GM12878 (cell line): ENCODE results near the gene PGLYRP3. TPM values are rescaled to one million over a fixed set of nuclear protein-coding genes. Genes with fewer than 3 reads are reported as not detected.

Experiments used
- ATAC-seq: fragments of 200-7000 bp; cut with Tn5 transposase; 3 replicates; pipeline ENCODE4 v1.9.1; 2020; ENCODE audit warnings: mild to moderate bottlenecking, moderate library complexity
- BruUV-seq: library from RNA; stranded (reverse); fragments of 400-500 nt; replicated peaks from 2 replicates; lab custom pipeline; 2021; lab: Mats Ljungman, UMichigan
- CTCF ChIA-PET: fragments of 300-600 bp; sonication (Branson Sonifier 250); formaldehyde crosslinking; extraction: SDS; loops from one replicate; lab custom pipeline; 2021; ENCODE audit warnings: inconsistent platforms; lab: Yijun Ruan, JAX
- POLR2A ChIA-PET: fragments of 350-600 bp; formaldehyde crosslinking; extraction: SDS; loops from one replicate; lab custom pipeline; 2021; ENCODE audit warnings: inconsistent platforms; lab: Charles Lee
- RAD21 ChIA-PET: fragments of 300-600 bp; sonication (Branson Sonifier 250); formaldehyde crosslinking; loops from one replicate; lab custom pipeline; 2023; ENCODE audit warnings: antibody characterized with exemption; ENCODE audit not compliant: unreplicated experiment; lab: Charles Lee
- SMC1A ChIA-PET: fragments of 300-600 bp; sonication (Branson Sonifier 250); formaldehyde crosslinking; loops from one replicate; lab custom pipeline; 2023; ENCODE audit not compliant: unreplicated experiment, uncharacterized antibody; lab: Charles Lee
- DNase-seq: peaks from one replicate; pipeline ENCODE4 v3.0.0-alpha.2; 2011; ENCODE audit warnings: low read depth, low spot score
- FAIRE-seq: peaks from 3 replicates; lab custom pipeline; 2011; peaks lifted over from hg19 to GRCh38; lab: Jason Lieb, UNC
- H2AFZ ChIP-seq: 2 replicates; pipeline ENCODE4 v1.6.0; 2011; ENCODE audit warnings: low read depth, low read length, control low read depth; ENCODE audit not compliant: control insufficient read depth
- H3K27ac ChIP-seq: 2 replicates; pipeline ENCODE4 v1.5.1; 2011; ENCODE audit warnings: control low read depth; ENCODE audit not compliant: control insufficient read depth, insufficient read depth
- H3K27me3 ChIP-seq, 2 experiments: replicated peaks in 1 of 2; 2 replicates each; pipeline versions ENCODE4 v1.6.0 to v1.6.1; 2011; ENCODE audit warnings: low read length in 1 of 2; ENCODE audit not compliant: control insufficient read depth in 2 of 2, insufficient read depth in 2 of 2
- H3K36me3 ChIP-seq, 2 experiments: 2 replicates each; pipeline ENCODE4 v1.5.1; 2011; ENCODE audit warnings: low read length in 1 of 2; ENCODE audit not compliant: control insufficient read depth in 2 of 2, insufficient read depth in 2 of 2
- H3K4me1 ChIP-seq: 2 replicates; pipeline ENCODE4 v1.6.1; 2011; ENCODE audit warnings: mild to moderate bottlenecking, low read length, moderate library complexity, mixed read lengths; ENCODE audit not compliant: control insufficient read depth, insufficient read depth
- H3K4me2 ChIP-seq: 2 replicates; pipeline ENCODE4 v1.6.0; 2011; ENCODE audit warnings: control low read depth; ENCODE audit not compliant: control insufficient read depth, insufficient read depth
- H3K4me3 ChIP-seq: fragments of 200-600 bp; sonication (generic); 2 replicates; pipeline ENCODE4 v1.5.1; 2016
- H3K79me2 ChIP-seq: 2 replicates; pipeline ENCODE4 v1.6.0; 2011; ENCODE audit warnings: low read length; ENCODE audit not compliant: control insufficient read depth, insufficient read depth
- H3K9ac ChIP-seq: 2 replicates; pipeline ENCODE4 v1.8.0; 2011; ENCODE audit warnings: low read length, control low read depth, mixed read lengths; ENCODE audit not compliant: control insufficient read depth, insufficient read depth
- H3K9me3 ChIP-seq: replicated peaks from 3 replicates; pipeline ENCODE4 v1.5.1; 2011; ENCODE audit warnings: mild to moderate bottlenecking, low read length; ENCODE audit not compliant: control insufficient read depth, insufficient read depth
- H4K20me1 ChIP-seq: 2 replicates; pipeline ENCODE4 v1.6.0; 2011; ENCODE audit not compliant: control insufficient read depth, insufficient read depth
- ATF2 ChIP-seq: IDR thresholded peaks from 2 replicates; pipeline ENCODE4 v1.6.1; 2012; ENCODE audit warnings: low read length, inconsistent platforms
- HDAC6 ChIP-seq: fragments of 200-600 bp; sonication (generic); IDR thresholded peaks from one replicate; pipeline ENCODE4 v1.8.0; 2017; ENCODE audit warnings: antibody characterized with exemption; ENCODE audit not compliant: unreplicated experiment
- KDM1A ChIP-seq: fragments of 200-600 bp; sonication (generic); IDR thresholded peaks from 2 replicates; pipeline ENCODE4 v1.6.1; 2016; ENCODE audit warnings: borderline replicate concordance
- PBX3 ChIP-seq: IDR thresholded peaks from 2 replicates; pipeline ENCODE4 v1.6.1; 2011; ENCODE audit warnings: mild to moderate bottlenecking, low read depth, low read length, moderate library complexity; ENCODE audit not compliant: insufficient replicate concordance
- POLR2AphosphoS2 ChIP-seq: IDR thresholded peaks from 2 replicates; pipeline ENCODE4 v1.6.1; 2011; ENCODE audit warnings: low read depth, mild to moderate bottlenecking, low read length, improper control_type of control experiment, moderate library complexity
- RELB ChIP-seq: fragments of 450-650 bp; IDR thresholded peaks from 2 replicates; pipeline ENCODE4 v1.6.1; 2017; ENCODE audit warnings: low read depth, mild to moderate bottlenecking, moderate library complexity
- REST ChIP-seq: IDR thresholded peaks from 2 replicates; pipeline ENCODE4 v1.6.1; 2012; ENCODE audit warnings: mild to moderate bottlenecking, low read depth, low read length
- SMAD1 ChIP-seq: fragments of 450-650 bp; IDR thresholded peaks from 2 replicates; pipeline ENCODE4 v1.6.1; 2018; ENCODE audit warnings: mild to moderate bottlenecking, low read depth; ENCODE audit not compliant: partially characterized antibody
- SMARCA5 ChIP-seq: fragments of 450-650 bp; IDR thresholded peaks from 2 replicates; pipeline ENCODE4 v1.6.1; 2017; ENCODE audit warnings: mild to moderate bottlenecking
- STAT1 ChIP-seq: fragments of 450-650 bp; conservative IDR thresholded peaks from 2 replicates; pipeline ENCODE4 v1.6.1; 2014; ENCODE audit warnings: antibody characterized with exemption, mild to moderate bottlenecking
- WGBS: methylation state at CpG from one replicate; pipeline ENCODE4 v1.1.6; 2016; ENCODE audit warnings: low lambda C conversion rate; ENCODE audit not compliant: insufficient replicate concordance, insufficient coverage; ENCODE audit errors: missing lambda C conversion rate; 5-methylcytosine and 5-hydroxymethylcytosine counted together
- in situ Hi-C: fragments of 300-500 bp; cut with MboI; formaldehyde crosslinking; loops from 9 replicates; pipeline ENCODE4 v1.14.3; 2018; ENCODE audit warnings: mixed read lengths
- intact Hi-C: fragments of 100-400 bp; cut with micrococcal nuclease; formaldehyde crosslinking; loops from one replicate; pipeline ENCODE4 v1.14.2; 2022; ENCODE audit not compliant: unreplicated experiment
- polyA plus RNA-seq, 11 experiments: library from polyadenylated mRNA; depleted of rRNA in 4 of 11; unstranded in 6 of 11; stranded (reverse) in 5 of 11; fragments of >200 nt; fragmentation: Nextera tagmentation in 4 of 11; fragmentation: Illumina TruSeq in 1 of 11; extraction: Ambion mirVana in 4 of 11; extraction: Trizol in 1 of 11; gene quantifications; 1 replicate in 1 of 11; 2 replicates in 10 of 11; pipeline versions ENCODE4 v1.2.1 to v1.2.3, GENCODE V29; 2011 to 2016; ENCODE audit warnings: inconsistent platforms in 2 of 11, missing spikeins in 2 of 11, low read depth in 1 of 11
- total RNA-seq, 4 experiments: library from RNA; depleted of rRNA in 3 of 4; stranded (reverse); fragments of >200 nt in 3 of 4; fragmentation: Illumina TruSeq in 1 of 4; extraction: Trizol in 1 of 4; gene quantifications; 2 replicates each; pipeline versions ENCODE4 v1.2.1 to v1.2.3, GENCODE V29; 2013 to 2021

Gene PGLYRP3
- total and polyA plus RNA-seq, 10 of the 15 experiments (the other 5 are each of a cell fraction or from before 2014, with no cell fraction given), result 0.10 to 0.49 (median 0.18) TPM; not detected in 7

- TF ChIP-seq RELB (no peak), KDM1A (no peak), STAT1 (no peak)
Observed at GRCh38 chr1:153361480-153362109, 48.8 kb upstream of the PGLYRP3 start (continued).

- FAIRE-seq, result no peak
- RAD21 ChIA-PET, result interaction anchor here (0.9 to 1.9 kb wide), 3 partner anchors 7 to 196 kb away, joined by 3 to 6 read pairs (median 5); no protein-coding TSS in a partner anchor
- in situ Hi-C loops, result no loop called here
- TF ChIP-seq PBX3, result no peak
- TF ChIP-seq HDAC6, result no peak
- no peak for TF ChIP-seq REST
- no peak for TF ChIP-seq SMARCA5
- no peak for TF ChIP-seq POLR2AphosphoS2
- TF ChIP-seq ATF2, result no peak
- no peak for TF ChIP-seq SMAD1
Observed at GRCh38 chr1:153360592-153361479, 48.1 kb upstream of the PGLYRP3 start.

More at GRCh38 chr1:153360592-153361479, 48.1 kb upstream of the PGLYRP3 start:
- ChIA-PET SMC1A (interaction anchor here (0.9 to 1.4 kb wide), 2 partner anchors 8 to 10 kb away, joined by 3 read pairs; no protein-coding TSS in a partner anchor), POLR2A (no interaction called here), CTCF (interaction anchor here (0.8 to 1.9 kb wide), 6 partner anchors 7 to 137 kb away, joined by 3 to 13 read pairs (median 6); no protein-coding TSS in a partner anchor)
- intact Hi-C loops, result no loop called here
- Histone ChIP-seq H3K4me2 (no peak overlapping the region), H3K27ac (no peak overlapping the region), H3K4me3 (no peak overlapping the region), H3K36me3 (no peaks in the 10 kb centered on the region), H3K4me1 (no peaks in the 10 kb centered on the region), H3K9ac (no peak overlapping the region), H3K9me3 (no peaks in the 10 kb centered on the region), H3K79me2 (no peaks in the 10 kb centered on the region), H3K27me3 (no peaks in the 10 kb centered on the region), H2AFZ (no peak overlapping the region), H4K20me1 (no peaks in the 10 kb centered on the region)
- no peak for DNase-seq
- 27% methylated on average over 11 of the region's 11 CpGs for WGBS
- no TSS peak for BruUV-seq
- no peak for ATAC-seq
